ENCODE measurements around the gene KIF1B. TPM values are rescaled to one million over a fixed set of nuclear protein-coding genes. Genes with fewer than 3 reads are reported as not detected.

KIF1B gene
- total and polyA plus RNA-seq, 10 donors = 1.6 to 53.5 (median 34.5) TPM

DNA sequence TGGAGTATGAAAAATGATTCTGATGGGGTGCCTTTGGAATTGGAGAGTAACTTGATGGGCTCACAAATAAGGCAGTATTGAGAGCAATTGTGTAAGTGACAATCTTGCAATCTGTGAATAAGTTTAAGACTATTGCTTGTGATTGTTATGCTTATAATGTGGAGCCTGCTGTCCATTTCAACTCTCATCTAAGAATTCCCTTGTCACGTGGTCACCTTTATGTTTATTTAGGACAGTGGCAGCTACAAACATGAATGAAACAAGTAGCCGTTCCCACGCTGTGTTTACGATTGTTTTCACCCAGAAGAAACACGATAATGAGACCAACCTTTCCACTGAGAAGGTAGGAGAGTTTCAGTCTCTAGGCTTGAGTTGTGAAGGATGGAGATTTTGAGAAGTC lies 57.6 kb downstream of the KIF1B start:
- no peak for TF ChIP-seq POLR2A (IDR thresholded peaks at IDR 0.05)
- TF ChIP-seq POLR2AphosphoS5 (IDR thresholded peaks at IDR 0.05) = no peak
- TF ChIP-seq, protein P1, sequence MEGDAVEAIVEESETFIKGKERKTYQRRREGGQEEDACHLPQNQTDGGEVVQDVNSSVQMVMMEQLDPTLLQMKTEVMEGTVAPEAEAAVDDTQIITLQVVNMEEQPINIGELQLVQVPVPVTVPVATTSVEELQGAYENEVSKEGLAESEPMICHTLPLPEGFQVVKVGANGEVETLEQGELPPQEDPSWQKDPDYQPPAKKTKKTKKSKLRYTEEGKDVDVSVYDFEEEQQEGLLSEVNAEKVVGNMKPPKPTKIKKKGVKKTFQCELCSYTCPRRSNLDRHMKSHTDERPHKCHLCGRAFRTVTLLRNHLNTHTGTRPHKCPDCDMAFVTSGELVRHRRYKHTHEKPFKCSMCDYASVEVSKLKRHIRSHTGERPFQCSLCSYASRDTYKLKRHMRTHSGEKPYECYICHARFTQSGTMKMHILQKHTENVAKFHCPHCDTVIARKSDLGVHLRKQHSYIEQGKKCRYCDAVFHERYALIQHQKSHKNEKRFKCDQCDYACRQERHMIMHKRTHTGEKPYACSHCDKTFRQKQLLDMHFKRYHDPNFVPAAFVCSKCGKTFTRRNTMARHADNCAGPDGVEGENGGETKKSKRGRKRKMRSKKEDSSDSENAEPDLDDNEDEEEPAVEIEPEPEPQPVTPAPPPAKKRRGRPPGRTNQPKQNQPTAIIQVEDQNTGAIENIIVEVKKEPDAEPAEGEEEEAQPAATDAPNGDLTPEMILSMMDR (IDR thresholded peaks at IDR 0.05 in 8 of 11, conservative IDR thresholded peaks at IDR 0.05 in 3 of 11) = no peak
- Histone ChIP-seq H3K4me1 (peaks cover 0 to 9% (median 0%) of the 10 kb centered on the region in 6 donors), H3K27me3 (replicated peaks in 1 of 7) (no peaks in the 10 kb centered on the region), H3K36me3 (peaks cover 0 to 94% (median 10%) of the 10 kb centered on the region in 6 donors), H3K9me3 (no peaks in the 10 kb centered on the region), H3K27ac (no peak overlapping the region), H3K4me3 (no peak overlapping the region)
- WGBS, 5 donors = 94 to 96% (median 95%) methylated on average over 5 of the region's 5 CpGs
- no peak for DNase-seq
- intact Hi-C loops (cut with DNase I; ENCODE audit: low total_unique reads) = no loop called here

DNA sequence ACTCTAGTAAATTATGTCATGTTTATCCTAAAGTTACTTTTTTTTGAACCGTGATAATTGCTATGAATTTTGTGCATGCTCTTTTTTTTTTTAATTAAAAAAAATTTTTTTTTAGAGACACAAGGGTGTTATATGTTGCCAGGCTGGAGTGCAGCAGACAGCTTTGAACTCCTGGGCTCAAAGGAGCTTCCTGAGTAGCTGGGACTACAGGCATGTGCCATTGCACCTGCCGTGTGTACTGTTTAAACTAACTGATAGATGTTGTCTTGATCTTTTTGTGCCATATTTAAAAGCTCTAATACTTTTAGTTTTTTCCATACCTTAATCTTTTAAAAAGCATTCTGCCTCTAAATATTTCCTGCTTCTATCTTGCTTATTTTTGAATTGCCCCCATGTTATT lies 60.7 kb downstream of the KIF1B start:
- no peak for TF ChIP-seq POLR2A (IDR thresholded peaks at IDR 0.05)
- TF ChIP-seq POLR2AphosphoS5 (IDR thresholded peaks at IDR 0.05) = no peak
- TF ChIP-seq, protein P1 (IDR thresholded peaks at IDR 0.05 in 8 of 11, conservative IDR thresholded peaks at IDR 0.05 in 3 of 11) = no peak
- Histone ChIP-seq H3K36me3 (peaks cover 0 to 94% (median 10%) of the 10 kb centered on the region in 6 donors), H3K4me3 (no peak overlapping the region), H3K27me3 (replicated peaks in 1 of 7) (no peaks in the 10 kb centered on the region), H3K4me1 (no peaks in the 10 kb centered on the region), H3K9me3 (no peaks in the 10 kb centered on the region), H3K27ac (no peak overlapping the region)
- DNase-seq = no peak
- intact Hi-C loops (cut with DNase I; ENCODE audit: low total_unique reads) = no loop called here
- WGBS, 5 donors = 77 to 94% (median 89%) methylated on average over 2 of the region's 2 CpGs

GRCh38 chr1:10271869-10272268 lies 61.5 kb downstream of the KIF1B start:
- TF ChIP-seq POLR2A (IDR thresholded peaks at IDR 0.05) (no peak), POLR2AphosphoS5 (IDR thresholded peaks at IDR 0.05) (no peak)
- TF ChIP-seq, protein P1 (IDR thresholded peaks at IDR 0.05 in 8 of 11, conservative IDR thresholded peaks at IDR 0.05 in 3 of 11) = no peak
- H3K27ac ChIP-seq = no peak overlapping the region
- no peaks in the 10 kb centered on the region for H3K4me1 ChIP-seq
- H3K4me3 ChIP-seq = no peak overlapping the region
- 96 to 99% (median 97%) methylated on average over 2 of the region's 2 CpGs for WGBS, 5 donors
- no peaks in the 10 kb centered on the region for H3K27me3 ChIP-seq (replicated peaks in 1 of 7)
- peaks cover 0 to 95% (median 10%) of the 10 kb centered on the region in 6 donors for H3K36me3 ChIP-seq
- intact Hi-C loops (cut with DNase I; ENCODE audit: low total_unique reads) = no loop called here
- DNase-seq = no peak
- H3K9me3 ChIP-seq = no peaks in the 10 kb centered on the region

DNA sequence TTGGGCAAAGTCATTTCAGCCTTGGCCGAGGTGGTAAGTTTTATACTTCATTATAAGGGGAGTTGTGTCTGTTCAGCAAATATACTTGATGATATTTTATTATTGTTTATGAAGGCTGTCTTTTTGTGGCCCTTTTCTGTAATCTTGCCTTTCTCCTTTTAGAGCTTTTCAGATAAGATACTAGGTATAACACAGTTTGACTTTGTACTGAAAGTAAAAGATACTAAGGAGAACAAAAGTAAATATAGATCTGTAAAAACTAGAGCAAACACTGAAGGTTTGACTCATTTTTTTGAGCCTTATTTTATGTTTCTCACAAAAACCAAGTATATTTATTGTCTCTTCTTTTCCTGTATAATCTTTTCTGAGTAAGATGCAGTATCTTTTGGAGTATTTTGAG lies 61.9 kb downstream of the KIF1B start:
- H3K36me3 ChIP-seq = peaks cover 0 to 95% (median 11%) of the 10 kb centered on the region in 6 donors
- no peak overlapping the region for H3K27ac ChIP-seq
- H3K9me3 ChIP-seq = no peaks in the 10 kb centered on the region
- intact Hi-C loops (cut with DNase I; ENCODE audit: low total_unique reads) = no loop called here
- 91 to 100% (median 97%) methylated on average over 1 of the region's 1 CpG for WGBS, 5 donors
- no peak overlapping the region for H3K4me3 ChIP-seq
- TF ChIP-seq, protein P1 (IDR thresholded peaks at IDR 0.05 in 8 of 11, conservative IDR thresholded peaks at IDR 0.05 in 3 of 11) = no peak
- TF ChIP-seq POLR2A (IDR thresholded peaks at IDR 0.05) = no peak
- no peaks in the 10 kb centered on the region for H3K4me1 ChIP-seq
- no peak for DNase-seq
- no peaks in the 10 kb centered on the region for H3K27me3 ChIP-seq (replicated peaks in 1 of 7)
